M059J (cell line): ENCODE data around the gene SCAMP5. TPM values are rescaled to one million over a fixed set of nuclear protein-coding genes. Genes with fewer than 3 reads are reported as not detected.

ENCODE experiments used
- DNase-seq: peaks from one replicate; pipeline ENCODE4 v3.0.0-alpha.2; 2012; ENCODE audit warnings: low read depth
- total RNA-seq: library from RNA; depleted of rRNA; stranded (reverse); fragments of >200 nt; shearing (Covaris generic); gene quantifications from 2 replicates; pipeline ENCODE4 v1.2.3, GENCODE V29; 2014

SCAMP5 gene
- total RNA-seq, 1 experiment from 2014 or later: 3.4 TPM

DNA sequence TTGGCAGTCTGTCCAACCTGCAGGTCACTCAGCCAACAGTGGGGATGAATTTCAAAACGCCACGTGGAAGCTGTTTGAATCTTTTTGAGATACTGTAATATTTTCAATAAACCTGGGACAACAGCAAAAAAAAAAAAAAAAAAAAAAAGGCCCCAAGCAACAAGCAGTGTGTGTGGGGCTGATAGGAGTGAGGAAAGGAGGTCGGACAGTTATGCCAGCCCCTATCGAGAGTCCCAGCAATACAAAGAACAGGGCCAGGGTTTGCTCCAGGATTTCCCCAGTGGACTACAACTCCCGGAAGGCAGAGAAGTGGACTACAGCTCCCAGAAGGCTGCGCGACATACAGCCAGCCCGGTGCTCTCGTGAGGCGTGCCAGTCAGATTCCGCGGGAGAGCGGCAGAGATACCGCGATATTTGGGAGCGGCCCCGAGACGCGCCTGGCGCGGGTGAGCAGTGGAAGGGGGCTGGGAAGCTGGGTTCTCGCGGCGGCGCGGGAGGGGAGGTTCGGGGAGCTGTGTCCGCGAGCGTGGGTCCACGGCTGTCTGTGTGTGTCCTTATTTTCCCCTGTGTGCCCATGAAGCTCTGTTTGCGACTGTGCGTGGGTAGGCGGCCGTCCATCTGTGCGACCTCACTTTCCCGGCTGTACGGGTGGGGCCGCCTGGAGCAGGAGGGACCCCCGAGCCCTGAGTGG, 28.0 kb downstream of the SCAMP5 start, which contains the start of gene PPCDC:
Gene PPCDC, plus strand, starts transcription at position 410 of the 691 bp plus-strand sequence. CDS start 4,729 bp downstream, outside the sequence.
- peak; percentile 93 for DNase-seq

DNA sequence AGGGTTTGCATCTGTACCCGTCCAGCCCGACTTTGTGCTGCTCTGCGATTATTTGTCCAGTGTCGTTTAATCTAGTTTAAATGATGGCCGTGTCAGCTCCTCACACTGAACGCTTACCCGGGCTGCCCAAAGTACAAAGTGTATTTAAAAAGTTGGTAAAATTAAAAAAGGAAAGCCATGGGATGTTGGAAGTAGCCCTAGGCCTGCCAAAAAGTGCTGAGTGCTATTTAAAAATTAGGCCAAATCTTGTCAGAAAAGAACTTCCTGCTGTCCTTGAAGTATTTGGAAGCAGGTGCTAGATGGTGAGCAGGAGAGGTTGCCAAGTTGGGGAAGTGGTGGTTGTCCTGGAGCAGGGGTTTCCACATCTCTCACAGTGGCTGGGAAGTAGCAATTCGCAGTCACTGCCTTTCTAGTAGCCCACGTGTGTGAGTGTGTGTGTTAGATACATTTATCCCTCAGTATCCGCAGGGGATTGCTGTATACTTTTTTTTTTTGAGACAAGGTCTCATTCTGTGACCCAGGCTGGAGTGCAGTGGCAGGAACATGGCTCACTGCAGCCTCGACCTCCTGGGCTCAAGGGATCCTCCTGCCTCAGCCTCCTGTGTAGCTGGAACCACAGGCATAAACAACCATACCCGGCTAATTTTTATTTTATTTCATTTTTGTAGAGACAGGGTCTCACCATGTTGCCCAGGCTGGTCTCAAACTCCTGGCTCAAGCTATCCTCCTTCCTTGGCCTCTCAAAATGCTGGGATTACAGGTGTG, 28.7 kb downstream of the SCAMP5 start:
- DNase-seq: peak; percentile 40

- no peak for DNase-seq
Measured at GRCh38 chr15:75025107-75025506, 29.7 kb downstream of the SCAMP5 start.

- no peak for DNase-seq
Measured at GRCh38 chr15:75025548-75026260, 30.3 kb downstream of the SCAMP5 start.

DNA sequence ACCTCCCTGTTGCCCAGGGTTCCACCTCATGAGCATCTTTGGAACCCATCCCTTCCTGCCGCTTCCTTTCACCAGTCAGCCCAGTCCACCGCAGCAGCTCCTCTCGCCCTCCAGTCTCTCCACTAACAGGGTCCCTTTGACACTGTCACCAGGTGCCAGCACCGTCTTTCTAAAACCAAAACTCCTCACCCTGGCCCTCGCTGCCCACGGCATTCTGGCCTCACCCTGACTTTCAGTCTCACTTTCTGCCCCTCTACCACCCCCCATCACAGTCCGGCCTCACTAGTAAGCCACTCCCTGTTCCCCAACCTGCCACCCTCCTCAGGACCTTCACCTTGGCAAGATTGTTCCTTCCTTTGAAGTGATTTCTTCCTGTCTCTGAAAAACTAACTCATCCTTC, 32.2 kb downstream of the SCAMP5 start:
- DNase-seq: no peak

GRCh38 chr15:75028991-75029377, 33.6 kb downstream of the SCAMP5 start:
- DNase-seq: no peak

- DNase-seq: peak; percentile 96
Measured at GRCh38 chr15:75029378-75030022, 34.1 kb downstream of the SCAMP5 start.

DNA sequence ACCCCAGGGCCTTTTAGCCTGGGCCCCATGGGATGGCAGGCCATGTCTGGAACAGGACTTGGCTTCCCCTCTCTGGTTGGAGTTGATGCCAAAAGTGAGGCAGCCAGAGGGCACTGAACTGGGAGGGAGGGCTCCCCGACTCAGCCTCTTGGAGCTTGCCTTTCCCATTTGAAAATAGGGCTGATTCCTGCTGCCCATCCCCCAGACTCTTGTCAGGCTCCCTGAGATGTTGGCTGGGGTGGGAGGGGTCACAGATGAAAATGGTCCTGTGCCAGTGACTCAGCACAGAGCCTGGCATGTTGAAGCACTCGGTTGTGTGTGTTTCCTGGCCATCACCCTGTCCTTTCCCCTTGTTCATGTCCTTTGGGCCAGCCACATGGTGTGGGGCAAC, 34.7 kb downstream of the SCAMP5 start:
- peak; percentile 90 for DNase-seq

- DNase-seq: no peak
Measured at GRCh38 chr15:75030424-75030823, 35.1 kb downstream of the SCAMP5 start.

GRCh38 chr15:75031848-75032247, 36.5 kb downstream of the SCAMP5 start:
- no peak for DNase-seq

- no peak for DNase-seq
Measured at GRCh38 chr15:75032395-75032794, 37.0 kb downstream of the SCAMP5 start.

DNA sequence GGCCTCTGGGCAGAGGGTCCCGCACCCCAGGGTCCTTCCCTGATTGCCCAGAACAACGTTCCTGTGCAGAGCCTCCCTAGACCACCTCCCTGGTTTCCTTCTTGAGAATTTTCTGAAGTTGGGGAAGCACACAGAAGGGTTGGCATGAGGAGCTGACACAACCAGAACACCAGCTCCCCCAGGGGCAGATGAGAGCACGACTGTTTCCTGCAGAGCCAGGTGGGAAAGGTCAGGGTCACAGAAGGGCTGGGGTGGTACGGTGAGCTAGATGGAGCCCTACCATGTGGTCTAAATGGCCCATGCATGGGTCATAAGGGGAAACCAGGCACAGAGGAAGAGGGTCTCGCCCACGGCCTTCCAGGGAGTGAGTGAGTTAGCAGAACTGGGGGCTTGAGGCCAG, 38.4 kb downstream of the SCAMP5 start:
- DNase-seq: no peak

GRCh38 chr15:75034615-75035014, 39.3 kb downstream of the SCAMP5 start:
- DNase-seq: no peak

DNA sequence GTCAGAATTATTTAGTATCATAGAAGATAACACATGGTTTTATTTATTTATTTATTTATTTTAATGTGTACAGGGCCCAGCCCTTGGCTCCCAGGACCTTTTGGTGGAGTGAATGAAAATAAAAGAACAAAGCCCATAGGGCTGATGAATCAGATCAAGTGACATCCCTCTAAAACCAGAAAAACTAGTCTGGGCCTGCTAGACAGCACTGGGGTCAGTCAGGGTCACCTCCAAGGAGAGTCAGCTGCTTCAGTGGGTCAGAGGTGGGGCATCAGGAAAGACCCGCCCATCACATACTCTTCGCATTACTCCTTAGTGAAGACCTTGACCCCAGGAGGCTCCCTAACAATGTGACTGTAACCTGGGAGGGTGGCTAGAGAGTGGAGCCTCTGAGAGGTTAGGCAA, 40.9 kb downstream of the SCAMP5 start:
- peak; percentile 89 for DNase-seq

- DNase-seq: peak; percentile 65
Measured at GRCh38 chr15:75037685-75038084, 42.3 kb downstream of the SCAMP5 start.

DNA sequence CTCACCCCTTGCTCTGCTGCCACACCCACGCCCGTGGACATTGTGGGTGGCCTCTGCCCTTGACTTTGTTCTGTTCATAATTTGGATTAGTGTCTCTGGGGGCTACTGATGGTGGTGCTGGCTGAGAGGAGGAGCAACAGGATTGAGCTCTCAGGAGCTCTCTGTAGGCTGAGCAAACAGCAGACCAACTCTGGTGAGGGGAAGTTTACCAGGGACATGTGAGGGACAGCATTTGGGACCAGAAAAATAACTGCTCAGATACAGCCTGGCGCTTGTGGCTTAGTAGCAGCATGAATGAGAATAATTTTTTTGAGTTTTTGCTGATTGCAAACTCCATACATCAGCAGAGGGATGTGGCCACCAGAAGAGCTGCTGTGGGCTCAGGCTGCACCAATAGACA, 42.9 kb downstream of the SCAMP5 start:
- no peak for DNase-seq

- peak; percentile 86 for DNase-seq
Measured at GRCh38 chr15:75042730-75043508, 47.6 kb downstream of the SCAMP5 start.

- DNase-seq: peak; percentile 98
Measured at GRCh38 chr15:75043509-75044257, 48.3 kb downstream of the SCAMP5 start.

- DNase-seq: no peak
Measured at GRCh38 chr15:75044258-75044878, 49.0 kb downstream of the SCAMP5 start.
